SKM-1 (cell line): ENCODE data around the gene BAHD1.

Experiments used
- DNase-seq: peaks from one replicate; lab custom pipeline; 2025; ENCODE audit not compliant: unreplicated experiment; lab: John Stamatoyannopoulos, UW

Gene BAHD1

DNA sequence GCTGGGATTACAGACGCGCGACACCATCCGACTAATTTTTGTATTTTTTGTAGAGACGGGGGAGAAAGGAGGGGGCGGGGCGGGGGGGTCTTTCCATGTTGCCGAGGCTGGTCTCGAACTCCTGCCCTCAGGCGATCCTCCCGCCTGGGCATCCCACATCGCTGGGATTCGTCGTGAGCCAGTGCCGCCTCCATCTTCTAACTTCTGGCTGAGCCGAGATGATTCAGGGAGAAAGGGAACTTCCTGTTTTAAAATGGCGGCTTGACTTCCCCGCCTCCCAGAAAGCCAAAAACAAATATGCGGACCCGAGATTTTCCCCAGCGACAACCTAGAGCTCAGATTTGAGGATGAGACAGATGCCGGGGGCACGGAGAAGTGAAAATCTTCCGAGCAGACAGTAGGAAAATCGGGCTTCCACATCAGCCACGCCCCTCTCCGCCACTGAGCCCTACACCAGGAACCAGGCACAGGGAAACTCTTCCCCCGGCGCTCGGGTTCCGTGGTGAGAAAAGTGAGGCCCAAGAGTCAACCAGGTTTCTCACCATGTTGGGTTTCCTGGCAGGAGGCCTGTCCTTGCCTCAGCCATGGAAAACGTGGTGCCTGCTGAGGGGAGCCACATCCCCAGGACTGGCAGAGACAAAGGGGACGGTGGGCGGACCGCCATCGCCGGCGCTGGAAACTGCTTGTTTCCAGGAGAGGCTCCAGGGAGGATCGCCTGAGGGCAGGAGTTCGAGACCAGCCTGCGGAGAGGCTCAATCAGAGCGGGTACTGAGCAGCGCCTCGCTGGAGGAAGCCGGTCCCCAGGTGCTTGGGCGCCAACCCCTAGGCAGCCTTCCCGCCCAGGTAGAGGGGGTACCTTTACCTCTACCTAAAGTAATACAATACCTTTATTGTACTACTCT, 48.8 kb downstream of the BAHD1 start:
- no peak for DNase-seq

DNA sequence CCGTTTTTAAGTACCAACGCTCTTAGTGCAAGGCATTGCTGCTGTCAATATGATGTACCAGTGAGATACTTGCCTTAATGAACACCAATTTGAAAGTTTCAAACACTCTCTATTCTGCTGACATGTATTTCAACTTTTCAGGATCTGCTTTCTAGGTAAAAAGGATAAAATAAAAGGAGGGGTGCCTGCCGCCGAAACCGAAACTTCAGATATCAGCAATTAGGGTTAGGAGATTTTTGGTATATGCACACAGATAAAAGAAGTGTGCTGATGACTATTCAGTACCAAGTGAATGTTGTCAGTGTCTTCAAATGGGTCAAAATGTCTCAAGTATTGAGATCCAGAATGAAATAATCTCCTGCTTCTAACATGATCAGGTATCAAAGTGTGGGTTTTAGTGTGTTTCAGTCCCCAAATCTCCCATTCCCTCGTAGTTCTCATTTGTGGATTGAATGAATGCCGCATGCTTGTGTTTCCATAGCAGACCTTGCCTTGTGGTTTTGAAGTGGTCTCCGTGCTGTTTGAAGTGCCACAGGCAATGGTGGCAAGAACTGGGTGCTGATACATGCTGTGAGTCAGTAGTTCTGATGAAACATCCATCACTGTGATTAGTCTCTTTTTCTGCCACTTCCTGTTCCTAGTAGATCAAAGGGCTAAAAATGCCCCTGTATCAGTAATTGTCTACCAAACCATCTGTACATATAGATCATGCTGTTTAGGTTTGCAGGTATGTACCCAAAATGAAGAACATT, 52.5 kb downstream of the BAHD1 start:
- DNase-seq: peak; percentile 45

DNA sequence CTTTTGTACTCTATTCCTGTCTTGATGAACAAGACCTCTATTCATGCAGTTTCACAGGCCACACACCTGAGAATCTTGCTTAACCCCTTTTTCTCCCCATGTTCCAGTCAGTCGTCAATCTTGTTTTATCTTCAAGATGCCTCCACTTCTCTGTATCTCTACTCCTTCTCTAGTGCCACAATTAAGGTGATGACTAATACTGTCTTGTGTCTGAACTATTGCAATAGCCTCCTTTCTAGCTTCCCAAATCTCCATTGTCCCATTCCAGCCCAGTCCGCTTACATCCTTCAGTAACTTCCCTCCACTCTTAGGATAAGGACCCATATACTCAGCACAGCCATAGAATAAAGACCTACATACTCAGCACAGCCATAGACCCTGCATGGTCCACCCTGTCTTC, 54.8 kb downstream of the BAHD1 start:
- no peak for DNase-seq

DNA sequence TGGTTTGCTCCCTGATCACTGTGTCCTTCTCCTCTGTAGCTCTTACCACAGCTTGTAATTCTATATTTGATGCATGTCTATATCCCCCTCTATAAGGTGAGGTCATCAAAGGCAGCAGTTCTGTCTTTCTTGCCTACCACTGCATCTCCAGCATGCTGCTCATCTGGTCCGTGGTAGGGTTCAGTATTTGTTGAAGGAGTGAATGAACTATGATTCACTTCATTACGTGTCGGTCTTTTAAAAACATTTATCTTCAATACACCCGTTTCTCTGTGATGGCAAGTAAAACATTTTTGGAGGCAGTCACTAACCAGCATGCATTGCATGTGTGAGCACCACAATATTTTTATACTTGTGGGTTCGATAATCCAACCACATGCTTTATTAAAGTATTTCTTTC, 57.7 kb downstream of the BAHD1 start:
- no peak for DNase-seq

DNA sequence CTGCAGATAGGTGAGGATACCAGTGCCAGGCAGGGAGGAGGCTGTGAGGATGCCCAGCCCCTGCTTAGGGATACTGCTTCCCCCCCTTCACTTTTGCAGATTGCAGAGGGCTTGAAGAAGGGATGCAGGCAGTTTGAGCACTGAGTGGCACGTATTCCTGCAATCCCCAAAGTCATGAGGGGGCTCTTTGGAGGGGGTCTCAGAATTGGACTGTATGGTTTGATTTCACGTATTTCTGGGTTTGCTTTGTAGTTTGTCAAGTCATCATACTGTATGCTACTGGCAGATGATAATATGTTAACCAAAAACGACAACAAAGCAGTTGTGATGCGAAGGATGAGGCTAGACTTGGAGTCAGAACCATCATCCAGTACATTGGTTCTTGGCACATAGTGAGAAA, 58.1 kb downstream of the BAHD1 start:
- DNase-seq: no peak

DNA sequence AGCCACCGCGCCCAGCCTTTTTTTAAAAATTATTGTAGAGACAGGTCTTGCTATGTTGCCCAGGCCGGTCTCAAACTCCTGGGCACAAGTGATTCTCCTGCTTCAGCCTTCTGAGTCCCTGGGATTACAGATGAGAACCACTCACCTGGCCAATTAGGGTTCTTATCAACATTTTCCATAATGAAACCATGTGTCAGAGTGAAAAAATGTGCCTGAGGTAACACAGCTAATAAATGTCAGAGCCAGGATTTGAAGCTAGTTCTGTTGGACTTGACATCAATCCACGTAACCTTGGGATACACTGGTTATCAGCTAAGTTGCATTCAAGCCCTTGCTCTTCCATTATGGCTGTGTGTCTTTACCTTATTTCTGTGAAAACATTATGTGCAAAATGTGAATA, 59.2 kb downstream of the BAHD1 start:
- DNase-seq: no peak

DNA sequence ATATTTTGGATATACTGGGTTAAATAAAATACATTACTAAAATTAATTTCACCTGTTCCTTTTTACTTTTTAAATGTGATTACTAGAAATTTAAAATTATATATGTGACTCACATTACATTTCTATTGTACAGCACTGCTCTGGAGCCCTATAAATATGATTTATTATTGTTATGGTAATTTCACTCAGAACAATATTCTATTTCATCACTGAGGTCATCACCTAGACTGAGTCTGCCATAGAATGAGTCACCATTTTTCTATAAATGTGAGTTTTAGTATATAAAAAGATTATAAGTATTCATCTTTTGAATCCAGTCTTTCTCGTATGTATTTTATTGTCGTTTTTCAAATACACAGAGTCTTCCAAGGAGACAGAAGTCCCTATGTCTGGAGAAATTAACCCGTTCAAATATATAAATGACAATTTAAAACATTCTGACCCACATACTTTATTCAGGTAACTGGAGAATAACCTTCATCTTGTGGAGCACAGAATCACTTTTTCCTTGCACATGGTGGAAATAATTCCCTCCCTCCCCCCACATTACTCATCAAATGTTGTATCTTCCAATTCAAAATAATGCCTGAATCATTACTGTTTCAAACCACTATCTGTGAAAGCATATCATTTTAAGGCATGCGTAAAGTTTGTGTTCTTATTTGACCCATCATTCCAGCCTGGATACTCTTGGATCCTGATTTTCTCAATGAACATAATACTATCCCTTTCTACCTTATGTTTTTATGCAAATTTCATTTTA, 60.0 kb downstream of the BAHD1 start:
- no peak for DNase-seq

DNA sequence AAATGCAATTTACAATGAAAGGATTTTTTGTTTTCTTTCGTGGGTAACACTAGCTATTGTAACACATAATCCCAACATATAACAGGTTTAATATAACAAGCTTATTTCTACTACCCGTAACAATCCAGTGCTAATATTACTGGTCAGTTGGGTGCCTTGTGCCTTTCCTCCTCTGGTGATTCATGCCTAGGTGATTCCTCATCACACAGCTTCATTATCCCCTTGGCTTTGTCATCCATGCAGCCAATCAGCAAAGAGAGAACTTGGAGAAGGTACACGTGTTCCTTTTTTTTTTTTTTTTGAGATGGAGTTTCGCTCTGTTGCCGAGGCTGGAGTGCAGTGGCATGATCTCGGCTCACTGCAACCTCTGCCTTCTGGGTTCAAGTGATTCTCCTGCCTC, 60.7 kb downstream of the BAHD1 start:
- DNase-seq: no peak

DNA sequence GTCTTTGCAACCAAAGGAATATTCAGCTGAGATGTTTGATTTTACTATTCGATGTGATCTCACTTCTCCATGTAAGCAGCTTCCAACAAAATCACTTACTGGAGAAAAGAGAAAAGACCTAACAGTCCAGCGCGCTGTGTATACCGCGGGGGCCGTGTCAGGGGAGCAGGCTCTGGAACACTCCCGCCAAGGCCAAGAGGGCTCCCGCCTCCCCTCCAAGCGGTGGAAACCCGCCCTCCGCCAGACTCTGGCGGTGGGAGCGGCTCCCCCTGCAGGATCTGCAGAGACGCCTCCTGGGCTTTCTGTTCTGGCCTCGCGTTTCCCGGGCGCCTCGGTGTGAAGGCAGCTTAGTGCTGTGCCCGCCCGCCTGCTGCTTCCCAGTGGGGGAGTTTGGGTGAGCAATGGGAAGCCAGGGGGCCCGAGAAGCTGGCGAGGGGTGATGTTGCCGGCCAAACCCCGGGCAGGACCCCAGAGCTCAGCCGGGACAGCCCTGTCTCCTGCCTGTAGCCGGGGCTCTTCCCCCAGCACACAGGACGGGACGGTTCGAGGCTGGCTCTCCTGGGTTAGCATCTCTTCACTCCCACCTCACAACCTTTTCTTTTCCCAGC, 66.3 kb downstream of the BAHD1 start:
- DNase-seq: no peak

DNA sequence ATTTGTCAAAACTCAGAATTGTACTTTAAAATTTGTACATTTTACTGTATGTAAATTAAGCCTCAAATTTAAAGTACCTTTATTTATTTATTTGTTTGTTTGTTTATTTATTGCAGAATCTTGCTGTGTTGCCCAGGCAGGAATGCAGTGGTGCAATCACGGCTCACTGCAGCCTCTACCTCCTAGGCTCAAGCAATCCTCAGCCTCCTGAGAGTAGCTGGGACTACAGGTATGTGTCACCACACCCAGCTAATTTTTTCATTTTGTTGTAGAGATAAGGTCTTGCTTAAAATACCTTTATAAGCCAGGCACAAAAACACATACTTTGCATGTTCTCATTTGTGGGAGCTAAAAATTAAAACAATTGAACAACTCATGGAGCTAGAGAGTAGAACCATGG, 67.5 kb downstream of the BAHD1 start:
- no peak for DNase-seq

DNA sequence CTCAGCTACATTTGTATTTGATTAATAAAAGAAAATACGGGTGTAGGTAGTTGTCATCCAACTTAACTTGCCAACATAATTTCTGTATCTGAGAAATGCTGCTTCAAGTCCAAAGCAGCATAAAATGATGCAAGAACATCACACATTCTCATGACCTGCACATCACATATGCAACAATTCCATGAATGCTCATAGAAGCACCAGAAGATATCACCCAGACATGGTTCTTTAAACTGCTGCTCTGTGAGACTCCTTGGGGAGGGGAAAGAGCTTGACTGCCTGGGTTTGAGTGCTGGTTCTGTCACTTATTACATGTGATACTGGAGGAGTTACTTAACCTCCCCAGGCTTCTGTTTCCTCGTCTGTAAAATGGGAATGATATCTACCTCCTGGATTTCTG, 69.4 kb downstream of the BAHD1 start:
- no peak for DNase-seq

DNA sequence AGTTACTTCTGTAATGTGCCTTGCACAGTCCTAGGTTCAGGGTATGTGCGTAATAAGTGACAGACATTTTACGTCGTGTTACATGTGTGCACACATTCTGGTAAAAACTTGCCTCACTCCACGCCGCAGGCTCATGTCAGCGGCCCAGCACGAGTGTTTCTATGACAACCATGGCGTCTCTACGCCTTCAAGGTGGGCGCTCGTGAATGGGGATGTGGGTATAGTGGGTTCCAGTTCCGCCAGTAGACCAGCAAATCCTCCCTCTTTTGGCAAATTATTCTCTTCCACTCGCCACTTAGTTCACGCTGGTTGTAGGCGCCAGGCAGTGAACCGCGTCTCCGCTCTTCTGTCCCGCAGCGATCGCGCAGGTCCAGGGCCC, 70.3 kb downstream of the BAHD1 start:
- DNase-seq: no peak

DNA sequence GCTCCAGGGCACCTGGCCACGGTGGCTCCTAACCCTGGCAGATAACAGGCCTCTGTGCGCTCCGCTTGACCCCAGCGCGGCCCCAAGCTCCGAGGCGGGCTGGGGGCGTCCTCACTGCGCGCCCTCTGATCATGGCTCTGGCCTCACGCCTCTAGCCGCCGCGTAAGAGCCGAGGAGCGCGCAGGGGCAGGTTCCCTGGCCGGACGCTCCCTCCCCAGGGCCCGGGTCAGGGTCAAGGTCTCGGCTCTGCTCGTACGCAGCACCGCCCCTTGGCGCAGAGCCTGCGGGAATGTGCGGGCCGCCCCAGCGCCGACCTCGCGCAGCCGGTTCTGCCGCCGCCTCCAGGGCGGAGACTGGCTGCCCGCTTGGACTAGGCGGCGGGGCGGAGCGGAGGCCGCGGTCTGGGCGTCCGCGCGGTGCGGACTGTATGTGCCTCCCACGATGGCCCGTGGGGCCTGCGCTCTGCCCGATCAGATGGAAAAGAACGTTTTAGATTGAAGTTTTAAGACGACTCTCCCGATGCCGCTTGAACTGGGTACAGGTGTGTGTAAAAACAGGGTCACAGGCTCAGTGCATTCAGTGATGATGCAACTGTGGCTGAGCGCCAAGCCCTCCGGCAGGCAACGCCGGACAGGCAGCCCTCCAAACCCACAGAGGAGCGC, 70.8 kb downstream of the BAHD1 start:
- no peak for DNase-seq

DNA sequence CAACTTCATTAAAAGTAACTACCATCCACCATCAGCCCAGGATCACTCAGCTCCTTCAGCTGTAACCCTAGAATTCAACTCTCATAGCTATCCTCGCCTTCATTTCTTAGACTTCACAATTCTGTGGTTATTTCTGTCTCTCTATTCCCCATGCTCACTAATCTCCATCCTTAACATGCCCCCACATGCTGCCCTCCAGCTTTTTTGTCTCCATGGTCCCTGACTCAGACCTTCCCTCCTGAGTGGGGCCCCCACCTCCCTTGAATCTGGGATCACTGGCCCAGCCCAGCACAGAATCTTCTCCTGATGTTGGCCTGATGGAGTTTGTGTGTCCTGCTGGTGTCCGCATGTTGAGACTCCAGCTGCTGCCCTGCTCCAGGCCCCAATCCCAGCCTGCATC, 71.7 kb downstream of the BAHD1 start:
- no peak for DNase-seq

DNA sequence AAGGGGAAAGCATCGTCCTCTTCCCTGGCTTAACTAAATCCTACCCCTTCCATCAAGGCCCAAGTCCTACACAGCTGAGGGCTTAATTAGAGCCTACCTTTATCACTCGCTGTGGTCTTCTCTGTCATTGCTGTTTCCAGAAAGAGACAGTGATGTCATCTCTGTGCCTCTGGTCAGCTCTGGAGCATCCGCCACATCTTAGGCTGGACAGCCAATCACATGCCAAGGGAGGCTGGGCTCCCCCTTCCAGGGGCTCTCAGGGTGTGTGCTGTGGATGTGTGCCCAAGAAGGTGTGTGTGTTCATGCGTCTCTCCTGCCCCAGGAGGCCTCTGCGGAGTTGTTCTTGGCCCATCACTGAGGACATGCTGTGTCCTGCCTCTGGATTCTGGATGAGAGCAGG, 72.9 kb downstream of the BAHD1 start:
- DNase-seq: no peak

DNA sequence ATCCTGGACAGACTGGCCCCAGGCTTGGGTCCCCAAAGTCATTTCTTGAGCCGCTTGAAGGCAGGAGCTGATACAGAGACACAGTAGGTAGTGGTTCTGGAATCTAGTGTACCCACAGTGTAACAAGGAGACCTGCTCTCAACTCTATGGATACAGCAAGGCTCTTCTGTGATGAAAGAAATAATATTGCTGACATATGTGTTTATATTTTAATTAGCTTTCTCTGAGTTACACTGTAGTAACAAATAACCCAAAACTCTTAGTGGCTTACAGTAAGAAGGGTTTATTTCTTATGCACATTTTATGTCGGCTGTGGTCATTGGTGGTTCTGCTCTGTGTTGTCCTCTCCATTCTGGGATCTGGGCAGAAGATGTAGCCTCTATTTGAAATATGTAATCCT, 75.6 kb downstream of the BAHD1 start:
- no peak for DNase-seq
